H1 (cell line): ENCODE results near the gene PHKA1. TPM values are rescaled to one million over a fixed set of nuclear protein-coding genes. Genes with fewer than 3 reads are reported as not detected.

ENCODE experiments used
- CTCF ChIA-PET: fragments of 300-600 bp; sonication (Branson Sonifier 250); formaldehyde crosslinking; loops from one replicate; lab custom pipeline; 2021; ENCODE audit not compliant: partially characterized antibody; lab: Charles Lee
- POLR2A ChIA-PET: fragments of 300-600 bp; sonication (Branson Sonifier 250); formaldehyde crosslinking; loops from one replicate; lab custom pipeline; 2021; ENCODE audit warnings: inconsistent platforms; ENCODE audit not compliant: partially characterized antibody; lab: Charles Lee
- DNase-seq, 2 experiments: peaks; one replicate each; pipeline versions ENCODE4 v3.0.0 to v3.0.0-alpha.2; 2010 to 2022; ENCODE audit warnings: low spot score in 2 of 2, low read depth in 1 of 2, mixed read lengths in 1 of 2
- FAIRE-seq: peaks from 2 replicates; lab custom pipeline; 2011; peaks lifted over from hg19 to GRCh38; lab: Jason Lieb, UNC
- H2AFZ ChIP-seq: 2 replicates; pipeline ENCODE4 v1.8.1; 2012; ENCODE audit warnings: low read length, inconsistent platforms
- H2AK5ac ChIP-seq: 2 replicates; pipeline ENCODE4 v1.6.1; 2013; ENCODE audit warnings: low read depth, low read length
- H2BK120ac ChIP-seq: replicated peaks from 2 replicates; pipeline ENCODE3; 2013; ENCODE audit warnings: low read depth, low read length, inconsistent platforms
- H2BK12ac ChIP-seq: 2 replicates; pipeline ENCODE4 v1.6.1; 2013; ENCODE audit warnings: low read depth, low read length
- H2BK15ac ChIP-seq: 2 replicates; pipeline ENCODE4 v1.6.1; 2013; ENCODE audit warnings: low read length
- H2BK20ac ChIP-seq: 2 replicates; pipeline ENCODE4 v1.6.1; 2013; ENCODE audit warnings: low read length
- H2BK5ac ChIP-seq: 2 replicates; pipeline ENCODE4 v1.6.1; 2013; ENCODE audit warnings: low read depth, low read length
- H3K14ac ChIP-seq: 2 replicates; pipeline ENCODE4 v1.6.1; 2013; ENCODE audit warnings: inconsistent platforms; ENCODE audit not compliant: insufficient read length
- H3K18ac ChIP-seq: 2 replicates; pipeline ENCODE4 v1.6.1; 2013; ENCODE audit warnings: low read length; ENCODE audit errors: extremely low read depth
- H3K23ac ChIP-seq: 2 replicates; pipeline ENCODE4 v1.6.1; 2013; ENCODE audit warnings: inconsistent platforms; ENCODE audit not compliant: insufficient read length
- H3K23me2 ChIP-seq: 2 replicates; pipeline ENCODE4 v1.6.1; 2013; ENCODE audit warnings: low read depth, low read length
- H3K27ac ChIP-seq: 2 replicates; pipeline ENCODE4 v1.6.1; 2011; ENCODE audit warnings: low read depth, low read length, inconsistent platforms
- H3K27me3 ChIP-seq, 4 experiments: replicated peaks in 1 of 4; 1 replicate in 1 of 4; 2 replicates in 3 of 4; pipeline versions ENCODE4 v1.6.1 to v1.8.1; 2011 to 2013; ENCODE audit warnings: low read length in 3 of 4, mild to moderate bottlenecking in 3 of 4, inconsistent platforms in 2 of 4, mixed read lengths in 2 of 4, moderate library complexity in 1 of 4; ENCODE audit not compliant: control insufficient read depth in 3 of 4, insufficient read depth in 3 of 4; ENCODE audit errors: extremely low read depth in 1 of 4
- H3K36me3 ChIP-seq, 4 experiments: 2 replicates each; pipeline versions ENCODE4 v1.6.1 to v1.8.1; 2011 to 2013; ENCODE audit warnings: mild to moderate bottlenecking in 4 of 4, low read length in 3 of 4, moderate library complexity in 2 of 4, control low read depth in 1 of 4, inconsistent platforms in 1 of 4; ENCODE audit not compliant: insufficient read depth in 4 of 4, control insufficient read depth in 2 of 4
- H3K4ac ChIP-seq: replicated peaks from 2 replicates; pipeline ENCODE3; 2013; ENCODE audit warnings: low read length, low read depth, mixed read lengths, inconsistent platforms; ENCODE audit not compliant: insufficient read length
- H3K4me1 ChIP-seq, 4 experiments: replicated peaks in 1 of 4; 1 replicate in 1 of 4; 2 replicates in 3 of 4; pipeline versions ENCODE4 v1.6.1 to v1.8.1; 2011 to 2013; ENCODE audit warnings: low read length in 3 of 4, inconsistent platforms in 2 of 4, mixed read lengths in 1 of 4; ENCODE audit not compliant: insufficient read depth in 4 of 4, control insufficient read depth in 3 of 4
- H3K4me2 ChIP-seq, 2 experiments: 2 replicates each; pipeline versions ENCODE4 v1.6.1 to v1.8.1; 2011 to 2013; ENCODE audit warnings: low read depth in 2 of 2, low read length in 2 of 2, control low read depth in 1 of 2, inconsistent platforms in 1 of 2, mild to moderate bottlenecking in 1 of 2; ENCODE audit not compliant: insufficient read depth in 1 of 2
- H3K4me3 ChIP-seq, 4 experiments: fragments of 200-600, 300-600 bp in 1 of 4; sonication (generic), shearing (Covaris generic), sonication (Bioruptor Twin) in 1 of 4; 2 replicates each; pipeline versions ENCODE4 v1.5.1 to v1.8.1; 2011 to 2016; ENCODE audit warnings: low read length in 4 of 4, low read depth in 3 of 4, control low read depth in 2 of 4, inconsistent platforms in 2 of 4, mild to moderate bottlenecking in 2 of 4, mixed read lengths in 1 of 4, moderate library complexity in 1 of 4; ENCODE audit not compliant: insufficient read depth in 2 of 4; ENCODE audit errors: extremely low read depth in 1 of 4
- H3K56ac ChIP-seq: replicated peaks from 2 replicates; pipeline ENCODE3; 2013; ENCODE audit warnings: low read depth, mild to moderate bottlenecking, mixed read lengths, low read length, inconsistent platforms; ENCODE audit not compliant: insufficient read length
- H3K79me1 ChIP-seq: 2 replicates; pipeline ENCODE4 v1.6.1; 2013; ENCODE audit warnings: low read depth, low read length, control low read depth
- H3K79me2 ChIP-seq, 2 experiments: 2 replicates each; pipeline versions ENCODE4 v1.6.1 to v1.8.1; 2012 to 2013; ENCODE audit warnings: low read length in 2 of 2, mild to moderate bottlenecking in 2 of 2, inconsistent platforms in 1 of 2; ENCODE audit not compliant: insufficient read depth in 2 of 2, control insufficient read depth in 1 of 2
- H3K9ac ChIP-seq, 4 experiments: replicated peaks in 1 of 4; 1 replicate in 1 of 4; 2 replicates in 3 of 4; pipeline versions ENCODE4 v1.6.1 to v1.8.1; 2011 to 2013; ENCODE audit warnings: low read depth in 3 of 4, low read length in 3 of 4, control low read depth in 2 of 4, mild to moderate bottlenecking in 2 of 4, moderate library complexity in 2 of 4, inconsistent platforms in 1 of 4; ENCODE audit errors: extremely low read depth in 1 of 4
- H3K9me3 ChIP-seq, 2 experiments: 2 replicates each; pipeline versions ENCODE4 v1.6.1 to v1.8.1; 2012 to 2013; ENCODE audit warnings: mild to moderate bottlenecking in 2 of 2, moderate library complexity in 2 of 2, control low read depth in 1 of 2, inconsistent platforms in 1 of 2, low read depth in 1 of 2, low read length in 1 of 2, mixed read lengths in 1 of 2; ENCODE audit not compliant: insufficient read depth in 2 of 2
- H4K20me1 ChIP-seq, 2 experiments: replicated peaks in 1 of 2; 2 replicates each; pipeline versions ENCODE3 to v1.8.1; 2011 to 2013; ENCODE audit warnings: inconsistent platforms in 2 of 2, low read length in 2 of 2, mild to moderate bottlenecking in 1 of 2; ENCODE audit not compliant: insufficient read depth in 2 of 2, control insufficient read depth in 1 of 2
- H4K5ac ChIP-seq: 2 replicates; pipeline ENCODE4 v1.6.1; 2013; ENCODE audit warnings: low read length, low read depth, mixed read lengths, inconsistent platforms; ENCODE audit not compliant: insufficient read length
- H4K8ac ChIP-seq: 2 replicates; pipeline ENCODE4 v1.8.0; 2013; ENCODE audit warnings: mild to moderate bottlenecking, moderate library complexity, low read length, inconsistent platforms; ENCODE audit not compliant: insufficient read depth; ENCODE audit errors: extremely low read depth
- H4K91ac ChIP-seq: replicated peaks from 2 replicates; pipeline ENCODE3; 2013; ENCODE audit warnings: low read length, mixed read lengths, inconsistent platforms; ENCODE audit not compliant: insufficient read length
- ASH2L ChIP-seq: fragments of 200-600, 300-600 bp; sonication (generic); IDR thresholded peaks from one replicate; pipeline ENCODE4 v1.7.1; 2017; ENCODE audit warnings: low read length
- CBX8 ChIP-seq: fragments of 300-800, 300-1000 bp; sonication (generic); IDR thresholded peaks from 2 replicates; pipeline ENCODE4 v1.7.1; 2016; ENCODE audit warnings: low read depth, low read length, borderline replicate concordance
- CHD1 ChIP-seq: IDR thresholded peaks from 2 replicates; pipeline ENCODE4 v1.6.1; 2012; ENCODE audit warnings: low read depth, low read length, improper control_type of control experiment
- EGR1 ChIP-seq: IDR thresholded peaks from 2 replicates; pipeline ENCODE4 v1.6.1; 2011; ENCODE audit warnings: low read depth, low read length, borderline replicate concordance
- KDM5A ChIP-seq: fragments of 200-600 bp; IDR thresholded peaks from 2 replicates; pipeline ENCODE4 v1.7.1; 2012; ENCODE audit warnings: mild to moderate bottlenecking, low read length, inconsistent platforms, mixed read lengths
- RXRA ChIP-seq: IDR thresholded peaks from 2 replicates; pipeline ENCODE4 v1.6.1; 2011; ENCODE audit warnings: low read depth, mild to moderate bottlenecking, low read length, moderate library complexity; ENCODE audit not compliant: insufficient read depth
- SAP30 ChIP-seq: fragments of 300-600 bp; sonication (generic); IDR thresholded peaks from 2 replicates; pipeline ENCODE4 v1.7.1; 2012; ENCODE audit warnings: low read length, moderate library complexity, mild to moderate bottlenecking, inconsistent platforms; ENCODE audit not compliant: insufficient read depth, insufficient replicate concordance
- SIRT6 ChIP-seq: IDR thresholded peaks from one replicate; pipeline ENCODE4 v1.7.1; 2012; ENCODE audit warnings: low read length, inconsistent platforms
- WGBS, 2 experiments: shearing (Covaris generic) in 1 of 2; methylation state at CpG; one replicate each; pipeline versions ENCODE4 v1.1.6 to v1.1.7; 2013 to 2015; ENCODE audit warnings: low lambda C conversion rate in 2 of 2, mixed read lengths in 2 of 2, inconsistent platforms in 1 of 2, low coverage in 1 of 2, missing lambda C conversion rate in 1 of 2; ENCODE audit not compliant: insufficient replicate concordance in 2 of 2, insufficient coverage in 1 of 2, insufficient read length in 1 of 2; ENCODE audit errors: extremely low coverage in 1 of 2, missing lambda C conversion rate in 1 of 2; 5-methylcytosine and 5-hydroxymethylcytosine counted together
- polyA plus RNA-seq, 7 experiments: library from polyadenylated mRNA; depleted of rRNA in 3 of 7; stranded (reverse) in 5 of 7; unstranded in 2 of 7; fragments of >200 nt in 5 of 7; fragments of 200-250 nt in 2 of 7; gene quantifications; 1 replicate in 5 of 7; 2 replicates in 1 of 7; 4 replicates in 1 of 7; pipeline versions ENCODE4 v1.2.1 to v1.2.3, GENCODE V29; 2011 to 2013; ENCODE audit warnings: missing spikeins in 2 of 7, mixed read lengths in 2 of 7
- total RNA-seq: library from RNA; stranded (reverse); fragmentation: NEBNext Ultra II Directional; extraction: Animal tissue kit (Norgen Biotek cat#: 25700); gene quantifications from 2 replicates; pipeline ENCODE4 v1.2.1, GENCODE V29; 2021

The PHKA1 gene
- total and polyA plus RNA-seq, 2 of the 8 experiments (the other 6 are each of a cell fraction or from before 2014, with no cell fraction given), result 4.2 to 7.2 TPM

DNA sequence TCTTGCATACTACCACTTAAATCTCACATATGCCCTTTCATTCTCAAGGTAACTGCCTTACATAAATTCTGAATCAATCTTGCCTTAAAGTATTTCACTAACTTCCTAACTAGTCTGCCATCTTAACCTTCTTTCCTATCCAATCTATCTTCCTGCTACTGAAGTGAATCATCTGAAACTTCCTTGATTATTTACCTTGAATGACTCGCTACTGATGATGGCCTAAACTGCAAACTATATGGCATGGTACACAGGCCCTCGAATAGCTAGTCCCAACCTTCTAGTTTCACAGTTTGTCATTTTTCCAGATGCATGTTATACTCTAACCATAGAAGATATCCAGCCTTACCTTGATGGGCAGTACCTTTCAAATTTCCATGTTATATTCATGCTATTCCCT, 19.9 kb downstream of the PHKA1 start:
- Histone ChIP-seq H2BK120ac (no peak overlapping the region), H2BK15ac (no peak overlapping the region), H3K4ac (no peak overlapping the region), H4K5ac (no peak overlapping the region), H3K4me2 (no peak overlapping the region), H4K91ac (no peak overlapping the region), H3K4me1 (no peaks in the 10 kb centered on the region), H3K18ac (no peak overlapping the region), H3K36me3 (no peaks in the 10 kb centered on the region), H3K27me3 (no peaks in the 10 kb centered on the region), H3K23me2 (no peaks in the 10 kb centered on the region), H3K14ac (no peak overlapping the region), H3K23ac (no peak overlapping the region), H3K4me3 (no peak overlapping the region), H2BK5ac (no peak overlapping the region), H3K79me2 (no peaks in the 10 kb centered on the region), H3K9me3 (no peaks in the 10 kb centered on the region), H3K79me1 (no peaks in the 10 kb centered on the region), H4K20me1 (no peaks in the 10 kb centered on the region), H2BK20ac (no peak overlapping the region), H3K56ac (no peak overlapping the region), H2BK12ac (no peak overlapping the region), H3K27ac (no peak overlapping the region), H2AK5ac (no peak overlapping the region), H3K9ac (no peak overlapping the region), H4K8ac (no peak overlapping the region), H2AFZ (no peak overlapping the region)
- CTCF ChIA-PET, result no interaction called here
- POLR2A ChIA-PET, result no interaction called here
- WGBS, 2 experiments, result 95% methylated on average over 2 of the region's 2 CpGs; no CpG with 5 or more reads in 1 of the 2 experiments
- TF ChIP-seq SIRT6 (no peak), SAP30 (no peak), EGR1 (no peak), KDM5A (no peak), CHD1 (no peak), ASH2L (no peak), CBX8 (no peak), RXRA (no peak)
- FAIRE-seq (no peak), DNase-seq (no peak)
